Neuronal stem cell (in vitro differentiated cells): ENCODE data around the gene UBAC2.

Experiments used
- DNase-seq: peaks from one replicate; pipeline ENCODE4 v3.0.0-alpha.2; 2013; ENCODE audit warnings: low spot score
- H2AFZ ChIP-seq: one replicate; pipeline ENCODE4 v1.6.1; 2013; ENCODE audit warnings: mild to moderate bottlenecking, low read length, inconsistent platforms
- H2AK5ac ChIP-seq: 2 replicates; pipeline ENCODE4 v1.6.1; 2013; ENCODE audit warnings: low read depth, mild to moderate bottlenecking, inconsistent platforms, low read length, moderate library complexity, mixed read lengths
- H2BK120ac ChIP-seq: 2 replicates; pipeline ENCODE4 v1.6.1; 2013; ENCODE audit warnings: low read depth, mild to moderate bottlenecking, inconsistent platforms, low read length, moderate library complexity, mixed read lengths
- H2BK12ac ChIP-seq: one replicate; pipeline ENCODE4 v1.6.1; 2013; ENCODE audit warnings: low read length, inconsistent platforms
- H2BK15ac ChIP-seq: 2 replicates; pipeline ENCODE4 v1.6.1; 2013; ENCODE audit warnings: mild to moderate bottlenecking, low read length, inconsistent platforms, mixed read lengths
- H2BK5ac ChIP-seq: one replicate; pipeline ENCODE4 v1.6.1; 2013; ENCODE audit warnings: inconsistent platforms, mild to moderate bottlenecking, low read length, moderate library complexity
- H3K14ac ChIP-seq: one replicate; pipeline ENCODE4 v1.6.1; 2013; ENCODE audit warnings: low read length, inconsistent platforms
- H3K18ac ChIP-seq: 2 replicates; pipeline ENCODE4 v1.6.1; 2013; ENCODE audit warnings: low read length, inconsistent platforms
- H3K23ac ChIP-seq: 2 replicates; pipeline ENCODE4 v1.6.1; 2013; ENCODE audit warnings: low read depth, mild to moderate bottlenecking, mixed read lengths, low read length, inconsistent platforms; ENCODE audit not compliant: poor library complexity
- H3K27ac ChIP-seq: replicated peaks from 3 replicates; pipeline ENCODE4 v1.5.1; 2013; ENCODE audit warnings: low read length, inconsistent platforms
- H3K27me3 ChIP-seq, 3 experiments: 2 replicates each; pipeline ENCODE4 v1.6.1; 2013; ENCODE audit warnings: low read length in 3 of 3, mild to moderate bottlenecking in 2 of 3, inconsistent platforms in 1 of 3, low read depth in 1 of 3, mixed read lengths in 1 of 3, moderate library complexity in 1 of 3; ENCODE audit not compliant: control insufficient read depth in 3 of 3, insufficient read depth in 3 of 3
- H3K36me3 ChIP-seq, 2 donors: replicated peaks in 1 of 2; 2 replicates each; pipeline ENCODE4 v1.6.1; 2013; ENCODE audit warnings: low read length in 2 of 2; ENCODE audit not compliant: control insufficient read depth in 2 of 2, insufficient read depth in 2 of 2
- H3K4ac ChIP-seq: 2 replicates; pipeline ENCODE4 v1.6.1; 2013; ENCODE audit warnings: inconsistent platforms, mild to moderate bottlenecking, low read length, moderate library complexity
- H3K4me1 ChIP-seq, 2 donors: 1 replicate in 1 of 2; 2 replicates in 1 of 2; pipeline ENCODE4 v1.6.1; 2013; ENCODE audit warnings: low read length in 2 of 2, low read depth in 1 of 2; ENCODE audit not compliant: control insufficient read depth in 2 of 2, insufficient read depth in 1 of 2
- H3K4me2 ChIP-seq: one replicate; pipeline ENCODE4 v1.6.1; 2013; ENCODE audit warnings: mild to moderate bottlenecking, low read length, inconsistent platforms; ENCODE audit not compliant: insufficient read depth, poor library complexity, severe bottlenecking
- H3K4me3 ChIP-seq, 2 donors: 2 replicates each; pipeline ENCODE4 v1.5.1; 2013; ENCODE audit warnings: low read length in 2 of 2, mild to moderate bottlenecking in 2 of 2, inconsistent platforms in 1 of 2, moderate library complexity in 1 of 2
- H3K79me1 ChIP-seq: one replicate; pipeline ENCODE4 v1.6.1; 2013; ENCODE audit warnings: low read depth, mild to moderate bottlenecking, inconsistent platforms, low read length, moderate library complexity
- H3K9ac ChIP-seq: one replicate; pipeline ENCODE4 v1.6.1; 2013; ENCODE audit warnings: mild to moderate bottlenecking, low read depth, low read length, inconsistent platforms; ENCODE audit not compliant: poor library complexity
- H3K9me3 ChIP-seq, 2 donors: replicated peaks in 1 of 2; 2 replicates each; pipeline versions ENCODE3 to v1.6.1; 2013; ENCODE audit warnings: low read length in 2 of 2, mild to moderate bottlenecking in 2 of 2, inconsistent platforms in 1 of 2, low read depth in 1 of 2, mixed read lengths in 1 of 2, moderate library complexity in 1 of 2; ENCODE audit not compliant: control insufficient read depth in 2 of 2, insufficient read depth in 1 of 2
- H4K8ac ChIP-seq: one replicate; pipeline ENCODE4 v1.6.1; 2013; ENCODE audit warnings: low read depth, mild to moderate bottlenecking, inconsistent platforms, low read length, moderate library complexity
- H4K91ac ChIP-seq: one replicate; pipeline ENCODE4 v1.6.1; 2013; ENCODE audit warnings: low read length, low read depth, mild to moderate bottlenecking, inconsistent platforms; ENCODE audit not compliant: poor library complexity
- WGBS, 2 donors: extraction: QIAGEN DNeasy Blood & Tissue Kit; methylation state at CpG; one replicate each; pipeline ENCODE4 v1.1.7; 2013; ENCODE audit warnings: missing lambda C conversion rate in 2 of 2, mixed read lengths in 1 of 2; ENCODE audit not compliant: insufficient read length in 2 of 2, insufficient replicate concordance in 1 of 2; ENCODE audit errors: extremely low coverage in 2 of 2; 5-methylcytosine and 5-hydroxymethylcytosine counted together

UBAC2 gene

GRCh38 chr13:99362362-99362761 lies 161.7 kb downstream of the UBAC2 start:
- Histone ChIP-seq H3K27me3 (no peaks in the 10 kb centered on the region), H2BK15ac (no peak overlapping the region), H3K4me3 (no peak overlapping the region), H3K23ac (no peak overlapping the region), H3K4ac (no peak overlapping the region), H3K9me3 (no peaks in the 10 kb centered on the region), H2BK12ac (no peak overlapping the region), H2AFZ (no peak overlapping the region), H3K27ac (no peak overlapping the region), H3K36me3 (peaks cover 1 to 25% of the 10 kb centered on the region in 2 donors), H3K9ac (no peak overlapping the region), H3K14ac (no peak overlapping the region), H2BK120ac (no peak overlapping the region), H3K18ac (no peak overlapping the region), H3K4me1 (peaks cover 4 to 5% of the 10 kb centered on the region in 2 donors), H3K79me1 (no peaks in the 10 kb centered on the region), H2BK5ac (no peak overlapping the region), H4K8ac (no peak overlapping the region), H3K4me2 (no peak overlapping the region), H4K91ac (no peak overlapping the region), H2AK5ac (no peak overlapping the region)
- DNase-seq, result no peak
- no CpG with 5 or more reads among the region's 1 CpG for WGBS, 2 donors

GRCh38 chr13:99363391-99363790 lies 162.7 kb downstream of the UBAC2 start:
- H3K23ac ChIP-seq, result no peak overlapping the region
- no peak overlapping the region for H2BK15ac ChIP-seq
- H3K36me3 ChIP-seq, result peaks cover 1 to 26% of the 10 kb centered on the region in 2 donors
- H3K4ac ChIP-seq, result no peak overlapping the region
- no peak overlapping the region for H3K27ac ChIP-seq
- H3K27me3 ChIP-seq, result no peaks in the 10 kb centered on the region
- H3K79me1 ChIP-seq, result no peaks in the 10 kb centered on the region
- no peak overlapping the region for H2AFZ ChIP-seq
- no peak overlapping the region for H4K8ac ChIP-seq
- no peak overlapping the region for H3K4me3 ChIP-seq
- no CpG with 5 or more reads among the region's 7 CpGs for WGBS, 2 donors
- H2BK12ac ChIP-seq, result no peak overlapping the region
- H3K9ac ChIP-seq, result no peak overlapping the region
- no peak overlapping the region for H3K18ac ChIP-seq
- H2BK5ac ChIP-seq, result no peak overlapping the region
- no peak overlapping the region for H4K91ac ChIP-seq
- H3K9me3 ChIP-seq, result no peaks in the 10 kb centered on the region
- no peak overlapping the region for H2BK120ac ChIP-seq
- no peak overlapping the region for H3K4me2 ChIP-seq
- DNase-seq, result no peak
- H3K4me1 ChIP-seq, result peaks cover 0 to 4% of the 10 kb centered on the region in 2 donors
- no peak overlapping the region for H3K14ac ChIP-seq
- H2AK5ac ChIP-seq, result no peak overlapping the region

GRCh38 chr13:99363949-99364348 lies 163.3 kb downstream of the UBAC2 start:
- no peak overlapping the region for H2BK12ac ChIP-seq

DNA sequence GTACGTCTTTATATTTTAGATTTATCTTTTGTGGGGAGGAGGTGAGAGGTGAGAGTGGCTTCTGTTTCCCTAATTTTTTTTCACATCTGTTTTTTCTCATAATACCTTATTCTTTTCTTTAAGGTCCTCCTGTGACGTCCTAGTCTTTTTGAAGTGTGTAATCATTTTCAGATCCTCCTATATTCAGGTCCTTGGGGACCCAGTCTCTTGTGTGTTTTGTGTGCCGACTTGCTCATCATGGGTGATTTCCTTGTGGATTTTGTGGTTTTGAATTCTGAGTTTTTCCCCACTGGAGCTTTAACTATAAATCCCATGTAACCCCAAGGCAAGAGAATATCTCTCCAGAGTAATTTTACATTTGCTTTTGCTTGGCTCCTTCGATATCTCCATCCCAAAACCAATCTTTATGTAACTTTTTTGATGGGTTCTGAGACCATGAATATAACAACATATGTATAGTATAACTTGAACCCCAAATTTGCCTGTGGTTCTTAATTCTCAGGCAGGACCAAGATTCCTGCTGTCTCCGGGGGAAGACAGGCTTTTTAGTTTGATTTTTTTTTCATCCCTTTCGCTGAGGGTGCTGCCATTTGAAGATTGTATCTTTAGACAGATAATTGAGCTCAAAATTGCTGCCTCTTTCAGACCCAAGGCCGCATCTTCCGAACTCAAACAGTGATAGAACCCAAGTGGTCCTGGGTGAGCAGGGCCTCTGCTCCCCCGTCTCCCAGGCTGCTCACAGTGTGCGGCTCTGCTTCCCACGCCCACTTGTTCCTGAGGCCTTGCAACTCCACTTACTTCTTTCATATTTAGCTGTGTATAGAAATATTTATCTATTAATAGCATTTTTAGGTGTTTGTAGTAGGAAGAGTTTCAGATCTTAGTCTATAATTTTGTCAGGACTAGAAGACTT lies 165.7 kb downstream of the UBAC2 start:
- H2AFZ ChIP-seq, result no peak overlapping the region
- H2AK5ac ChIP-seq, result no peak overlapping the region
- H3K4me2 ChIP-seq, result no peak overlapping the region
- H3K9me3 ChIP-seq, result no peaks in the 10 kb centered on the region
- no peak overlapping the region for H4K91ac ChIP-seq
- H4K8ac ChIP-seq, result no peak overlapping the region
- no peak overlapping the region for H3K14ac ChIP-seq
- H2BK15ac ChIP-seq, result no peak overlapping the region
- H3K9ac ChIP-seq, result no peak overlapping the region
- DNase-seq, result no peak
- H3K4me1 ChIP-seq, result no peaks in the 10 kb centered on the region
- H3K27ac ChIP-seq, result no peak overlapping the region
- no peak overlapping the region for H2BK120ac ChIP-seq
- H2BK12ac ChIP-seq, result no peak overlapping the region
- no peak overlapping the region for H3K4ac ChIP-seq
- H3K23ac ChIP-seq, result no peak overlapping the region
- H3K79me1 ChIP-seq, result no peaks in the 10 kb centered on the region
- H2BK5ac ChIP-seq, result no peak overlapping the region
- H3K18ac ChIP-seq, result no peak overlapping the region
- H3K27me3 ChIP-seq, result no peaks in the 10 kb centered on the region
- H3K36me3 ChIP-seq, result peaks cover 3 to 41% of the 10 kb centered on the region in 2 donors
- no peak overlapping the region for H3K4me3 ChIP-seq
- WGBS, 2 donors, result no CpG with 5 or more reads among the region's 11 CpGs

More at GRCh38 chr13:99363949-99364348, 163.3 kb downstream of the UBAC2 start:
- Histone ChIP-seq H3K9ac (no peak overlapping the region), H3K18ac (no peak overlapping the region), H2AK5ac (no peak overlapping the region), H4K8ac (no peak overlapping the region), H3K4me2 (no peak overlapping the region), H2BK15ac (no peak overlapping the region), H2AFZ (no peak overlapping the region), H3K4ac (no peak overlapping the region), H3K27ac (no peak overlapping the region), H3K4me3 (no peak overlapping the region), H3K14ac (no peak overlapping the region), H3K9me3 (no peaks in the 10 kb centered on the region), H3K23ac (no peak overlapping the region), H3K36me3 (peaks cover 1 to 29% of the 10 kb centered on the region in 2 donors), H3K79me1 (no peaks in the 10 kb centered on the region), H4K91ac (no peak overlapping the region), H2BK120ac (no peak overlapping the region), H3K4me1 (peaks cover 0 to 4% of the 10 kb centered on the region in 2 donors), H3K27me3 (no peaks in the 10 kb centered on the region), H2BK5ac (no peak overlapping the region)
- no CpG with 5 or more reads among the region's 1 CpG for WGBS, 2 donors
- DNase-seq, result no peak
